ENCODE results near the gene ZBTB32. TPM values are rescaled to one million over a fixed set of nuclear protein-coding genes. Genes with fewer than 3 reads are reported as not detected.

The ZBTB32 gene
- total RNA-seq, 1 experiment from 2014 or later, result not detected

DNA sequence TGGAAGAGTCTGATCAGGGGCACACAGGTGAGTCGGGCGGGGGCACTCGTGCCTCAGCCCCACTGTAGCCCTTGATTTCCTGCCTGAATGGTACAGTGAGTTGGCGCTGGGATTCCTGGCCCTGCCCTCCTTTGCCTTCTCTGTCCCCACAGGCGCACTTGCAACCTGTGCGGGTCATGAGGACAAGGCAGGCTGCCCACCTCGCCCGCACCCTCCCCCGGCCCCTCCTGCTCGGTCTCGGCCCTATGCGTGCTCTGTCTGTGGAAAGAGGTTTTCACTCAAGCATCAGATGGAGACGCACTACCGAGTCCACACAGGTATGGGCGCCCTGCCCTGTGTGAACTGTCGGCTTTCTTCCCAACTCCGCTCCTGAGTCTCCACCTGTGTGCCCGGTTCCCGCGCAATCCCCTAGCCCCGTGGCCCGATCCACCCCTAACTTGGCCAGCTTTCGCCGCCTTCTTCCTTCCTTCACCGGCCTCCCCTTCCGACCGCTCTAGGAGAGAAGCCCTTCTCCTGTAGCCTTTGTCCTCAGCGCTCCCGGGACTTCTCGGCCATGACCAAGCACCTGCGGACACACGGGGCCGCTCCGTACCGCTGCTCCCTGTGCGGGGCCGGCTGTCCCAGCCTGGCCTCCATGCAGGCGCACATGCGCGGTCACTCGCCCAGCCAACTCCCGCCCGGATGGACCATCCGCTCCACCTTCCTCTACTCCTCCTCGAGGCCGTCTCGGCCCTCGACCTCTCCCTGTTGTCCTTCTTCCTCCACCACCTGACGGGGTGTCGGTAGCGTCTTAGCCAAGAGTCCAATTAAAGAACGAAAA, 11.8 kb downstream of the ZBTB32 start:
- ChIA-PET RAD21 (ENCODE audit: low non-redundant PET in 1 of 2, low total read pairs in 2 of 2, uncharacterized antibody in 2 of 2, unreplicated experiment in 2 of 2) (no interaction called here), POLR2A (no interaction called here), CTCF (no interaction called here)
- DNase-seq (ENCODE audit: low read depth, low spot score), result no peak
- Histone ChIP-seq H3K4me2 (ENCODE audit: low read length) (peak overlapping the region; percentile 81), H3K79me2 (ENCODE audit: insufficient read depth, low read length) (peaks cover 33% of the 10 kb centered on the region), H3K4me3 (replicated peaks in 1 of 2; ENCODE audit: low read depth in 1 of 2, low read length in 2 of 2) (peak overlapping the region; percentile 89 to 94), H3K27ac (ENCODE audit: low read depth, low read length) (peak overlapping the region; percentile 85), H3K9me3 (ENCODE audit: control insufficient read depth in 1 of 2, insufficient read depth in 1 of 2, low read depth in 1 of 2, low read length in 2 of 2) (no peaks in the 10 kb centered on the region), H3K27me3 (ENCODE audit: insufficient read depth, low read length) (no peaks in the 10 kb centered on the region), H3K9ac (ENCODE audit: low read length) (peak overlapping the region; percentile 91), H2AFZ (ENCODE audit: low read depth, low read length, poor library complexity, severe bottlenecking) (no peak overlapping the region), H3K36me3 (ENCODE audit: control insufficient read depth in 1 of 2, insufficient read depth in 2 of 2, low read length in 2 of 2) (peaks cover 5 to 11% of the 10 kb centered on the region in 2 experiments; a peak in 3 of 4 replicates), H3K4me1 (ENCODE audit: control insufficient read depth in 1 of 2, insufficient read depth in 2 of 2, low read length in 2 of 2) (peaks cover 16 to 35% of the 10 kb centered on the region in 2 experiments), H3K9me2 (ENCODE audit: insufficient read depth) (no peaks in the 10 kb centered on the region), H4K20me1 (ENCODE audit: insufficient read depth) (no peaks in the 10 kb centered on the region)
- TF ChIP-seq POLR2A (IDR thresholded peaks at IDR 0.05; ENCODE audit: borderline replicate concordance, extremely low read depth, insufficient read depth, insufficient read length) (peak; percentile 76), SRF (IDR thresholded peaks at IDR 0.05; ENCODE audit: low read depth) (no peak), EZH2 (IDR thresholded peaks at IDR 0.05) (no peak), SIN3A (IDR thresholded peaks at IDR 0.05; ENCODE audit: low read depth) (no peak), YY1 (IDR thresholded peaks at IDR 0.05; ENCODE audit: extremely low read depth, insufficient replicate concordance, low read depth, low read length) (peak; percentile 54), RAD21 (IDR thresholded peaks at IDR 0.05; ENCODE audit: low read depth) (no peak), FOSL1 (IDR thresholded peaks at IDR 0.05; ENCODE audit: low read depth) (no peak), SP1 (IDR thresholded peaks at IDR 0.05; ENCODE audit: low read depth) (no peak), EGR1 (IDR thresholded peaks at IDR 0.05; ENCODE audit: low read depth) (no peak), ZNF274 (IDR thresholded peaks at IDR 0.05; ENCODE audit: low read depth, low read length) (no peak), EZH2phosphoT487 (IDR thresholded peaks at IDR 0.05; ENCODE audit: borderline replicate concordance) (no peak), POLR2AphosphoS5 (IDR thresholded peaks at IDR 0.05; ENCODE audit: low read depth, low read length) (0 out of 2 replicates have a peak, but pooled peaks have one; percentile 8), ZFX (IDR thresholded peaks at IDR 0.05) (no peak; the same call in none of the 2 replicates)
- TF ChIP-seq, protein P1, sequence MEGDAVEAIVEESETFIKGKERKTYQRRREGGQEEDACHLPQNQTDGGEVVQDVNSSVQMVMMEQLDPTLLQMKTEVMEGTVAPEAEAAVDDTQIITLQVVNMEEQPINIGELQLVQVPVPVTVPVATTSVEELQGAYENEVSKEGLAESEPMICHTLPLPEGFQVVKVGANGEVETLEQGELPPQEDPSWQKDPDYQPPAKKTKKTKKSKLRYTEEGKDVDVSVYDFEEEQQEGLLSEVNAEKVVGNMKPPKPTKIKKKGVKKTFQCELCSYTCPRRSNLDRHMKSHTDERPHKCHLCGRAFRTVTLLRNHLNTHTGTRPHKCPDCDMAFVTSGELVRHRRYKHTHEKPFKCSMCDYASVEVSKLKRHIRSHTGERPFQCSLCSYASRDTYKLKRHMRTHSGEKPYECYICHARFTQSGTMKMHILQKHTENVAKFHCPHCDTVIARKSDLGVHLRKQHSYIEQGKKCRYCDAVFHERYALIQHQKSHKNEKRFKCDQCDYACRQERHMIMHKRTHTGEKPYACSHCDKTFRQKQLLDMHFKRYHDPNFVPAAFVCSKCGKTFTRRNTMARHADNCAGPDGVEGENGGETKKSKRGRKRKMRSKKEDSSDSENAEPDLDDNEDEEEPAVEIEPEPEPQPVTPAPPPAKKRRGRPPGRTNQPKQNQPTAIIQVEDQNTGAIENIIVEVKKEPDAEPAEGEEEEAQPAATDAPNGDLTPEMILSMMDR (IDR thresholded peaks at IDR 0.05 in 2 of 3, conservative IDR thresholded peaks at IDR 0.05 in 1 of 3; ENCODE audit: borderline replicate concordance in 1 of 3, insufficient read depth in 1 of 3, low read depth in 2 of 3, low read length in 2 of 3), result no peak
- TF ChIP-seq, protein P2, sequence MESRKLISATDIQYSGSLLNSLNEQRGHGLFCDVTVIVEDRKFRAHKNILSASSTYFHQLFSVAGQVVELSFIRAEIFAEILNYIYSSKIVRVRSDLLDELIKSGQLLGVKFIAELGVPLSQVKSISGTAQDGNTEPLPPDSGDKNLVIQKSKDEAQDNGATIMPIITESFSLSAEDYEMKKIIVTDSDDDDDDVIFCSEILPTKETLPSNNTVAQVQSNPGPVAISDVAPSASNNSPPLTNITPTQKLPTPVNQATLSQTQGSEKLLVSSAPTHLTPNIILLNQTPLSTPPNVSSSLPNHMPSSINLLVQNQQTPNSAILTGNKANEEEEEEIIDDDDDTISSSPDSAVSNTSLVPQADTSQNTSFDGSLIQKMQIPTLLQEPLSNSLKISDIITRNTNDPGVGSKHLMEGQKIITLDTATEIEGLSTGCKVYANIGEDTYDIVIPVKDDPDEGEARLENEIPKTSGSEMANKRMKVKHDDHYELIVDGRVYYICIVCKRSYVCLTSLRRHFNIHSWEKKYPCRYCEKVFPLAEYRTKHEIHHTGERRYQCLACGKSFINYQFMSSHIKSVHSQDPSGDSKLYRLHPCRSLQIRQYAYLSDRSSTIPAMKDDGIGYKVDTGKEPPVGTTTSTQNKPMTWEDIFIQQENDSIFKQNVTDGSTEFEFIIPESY (IDR thresholded peaks at IDR 0.05; ENCODE audit: extremely low read depth, insufficient replicate concordance, low read length), result no peak
- TF ChIP-seq, protein P3, sequence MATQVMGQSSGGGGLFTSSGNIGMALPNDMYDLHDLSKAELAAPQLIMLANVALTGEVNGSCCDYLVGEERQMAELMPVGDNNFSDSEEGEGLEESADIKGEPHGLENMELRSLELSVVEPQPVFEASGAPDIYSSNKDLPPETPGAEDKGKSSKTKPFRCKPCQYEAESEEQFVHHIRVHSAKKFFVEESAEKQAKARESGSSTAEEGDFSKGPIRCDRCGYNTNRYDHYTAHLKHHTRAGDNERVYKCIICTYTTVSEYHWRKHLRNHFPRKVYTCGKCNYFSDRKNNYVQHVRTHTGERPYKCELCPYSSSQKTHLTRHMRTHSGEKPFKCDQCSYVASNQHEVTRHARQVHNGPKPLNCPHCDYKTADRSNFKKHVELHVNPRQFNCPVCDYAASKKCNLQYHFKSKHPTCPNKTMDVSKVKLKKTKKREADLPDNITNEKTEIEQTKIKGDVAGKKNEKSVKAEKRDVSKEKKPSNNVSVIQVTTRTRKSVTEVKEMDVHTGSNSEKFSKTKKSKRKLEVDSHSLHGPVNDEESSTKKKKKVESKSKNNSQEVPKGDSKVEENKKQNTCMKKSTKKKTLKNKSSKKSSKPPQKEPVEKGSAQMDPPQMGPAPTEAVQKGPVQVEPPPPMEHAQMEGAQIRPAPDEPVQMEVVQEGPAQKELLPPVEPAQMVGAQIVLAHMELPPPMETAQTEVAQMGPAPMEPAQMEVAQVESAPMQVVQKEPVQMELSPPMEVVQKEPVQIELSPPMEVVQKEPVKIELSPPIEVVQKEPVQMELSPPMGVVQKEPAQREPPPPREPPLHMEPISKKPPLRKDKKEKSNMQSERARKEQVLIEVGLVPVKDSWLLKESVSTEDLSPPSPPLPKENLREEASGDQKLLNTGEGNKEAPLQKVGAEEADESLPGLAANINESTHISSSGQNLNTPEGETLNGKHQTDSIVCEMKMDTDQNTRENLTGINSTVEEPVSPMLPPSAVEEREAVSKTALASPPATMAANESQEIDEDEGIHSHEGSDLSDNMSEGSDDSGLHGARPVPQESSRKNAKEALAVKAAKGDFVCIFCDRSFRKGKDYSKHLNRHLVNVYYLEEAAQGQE (IDR thresholded peaks at IDR 0.05; ENCODE audit: low read depth), result no peak
- TF ChIP-seq, protein P4, sequence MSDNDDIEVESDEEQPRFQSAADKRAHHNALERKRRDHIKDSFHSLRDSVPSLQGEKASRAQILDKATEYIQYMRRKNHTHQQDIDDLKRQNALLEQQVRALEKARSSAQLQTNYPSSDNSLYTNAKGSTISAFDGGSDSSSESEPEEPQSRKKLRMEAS (IDR thresholded peaks at IDR 0.05), result peak; percentile 90
- BruUV-seq (replicated peaks), result no TSS peak
- ATAC-seq, result peak; percentile 37
- intact Hi-C loops (cut with micrococcal nuclease), result loop anchor here (1.0 to 10.0 kb wide), 3 partner anchors 22 to 361 kb away; partner anchors contain the start of gene FFAR3

Data from HCT116 (cell line).